Limb (tissue), 2 donors: Measurements from ENCODE around the gene RANBP17.

ENCODE experiments used
- DNase-seq, 2 donors: peaks; one replicate each; pipeline ENCODE4 v3.0.0-alpha.2; 2016; ENCODE audit errors: extremely low spot score in 2 of 2

RANBP17 gene

DNA sequence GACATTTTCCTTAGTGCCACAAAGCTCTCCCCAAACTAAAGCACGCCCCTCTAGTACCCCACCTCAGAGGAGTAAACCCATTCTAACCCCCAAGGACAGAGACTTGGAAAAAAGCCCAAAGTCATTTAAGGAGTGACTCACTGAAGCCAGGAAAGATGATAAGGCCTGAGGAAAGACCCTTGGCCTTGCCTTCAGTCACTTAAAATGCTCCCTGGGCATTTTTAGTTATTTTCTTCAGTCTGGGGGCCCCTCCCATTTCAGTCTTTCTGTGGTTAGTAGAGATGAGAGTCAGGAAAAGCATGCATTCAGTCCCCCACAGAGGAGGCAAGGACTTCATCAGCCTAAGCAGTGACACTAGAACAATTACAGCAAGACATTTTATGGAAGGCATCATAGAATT, 433.5 kb downstream of the RANBP17 start:
- no peak for DNase-seq

DNA sequence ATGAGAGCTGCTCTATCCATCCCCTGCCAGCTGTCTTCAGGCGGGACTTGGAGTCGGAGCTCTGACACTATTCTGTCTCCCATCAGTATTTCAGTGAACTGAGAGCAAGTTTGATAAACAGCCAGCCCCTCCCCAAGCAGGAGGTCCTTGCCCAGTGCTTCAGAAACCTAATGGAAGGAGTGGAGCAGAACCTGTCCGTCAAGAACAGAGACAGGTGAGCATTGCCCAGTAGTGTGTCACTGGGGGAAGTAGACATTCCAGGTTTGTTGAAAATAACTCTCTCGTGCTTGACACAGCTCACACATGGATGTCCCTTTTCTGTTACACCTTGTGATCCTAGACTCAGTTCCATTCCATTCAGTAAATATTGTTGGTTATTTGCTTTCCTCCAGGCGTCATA, 434.0 kb downstream of the RANBP17 start:
- DNase-seq, result no peak

DNA sequence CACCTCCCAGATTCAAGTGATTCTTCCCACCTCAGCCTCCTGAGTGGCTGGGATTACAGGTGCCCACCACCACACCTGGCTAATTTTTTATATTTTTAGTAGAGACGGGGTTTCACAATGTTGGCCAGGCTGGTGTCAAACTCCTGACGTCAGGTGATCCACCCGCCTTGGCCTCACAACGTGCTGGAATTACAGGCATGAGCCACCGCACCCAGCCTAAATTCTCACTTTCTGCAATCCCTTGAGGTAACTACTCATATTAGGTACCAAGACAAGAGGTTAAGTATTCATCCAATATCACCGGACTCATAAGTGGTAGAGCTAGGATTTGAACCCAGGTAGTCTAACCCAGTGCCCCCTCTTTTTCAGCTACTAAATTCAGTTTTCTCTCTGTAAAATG, 436.1 kb downstream of the RANBP17 start:
- DNase-seq, result peak in 1 of 2 donors; percentile 10

DNA sequence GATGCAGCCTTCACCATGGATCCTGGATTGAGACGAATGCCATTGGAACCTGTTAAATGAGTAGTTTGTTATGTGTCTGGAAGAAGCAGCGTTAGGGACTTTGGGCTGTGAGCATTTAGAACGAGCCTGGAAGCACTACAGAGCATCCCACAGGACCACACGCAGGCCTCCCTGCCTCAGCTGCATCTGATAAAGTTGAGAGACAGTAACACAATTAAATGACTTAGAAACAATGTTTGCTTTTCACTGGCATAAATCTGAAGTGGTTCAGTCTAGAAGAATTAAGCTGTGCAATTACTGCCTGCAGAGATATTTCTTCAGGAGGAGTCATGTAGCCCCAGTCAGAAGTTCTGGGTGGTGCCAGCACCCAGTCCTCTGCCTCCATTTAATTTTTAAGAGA, 437.4 kb downstream of the RANBP17 start:
- DNase-seq, result peak in 1 of 2 donors; percentile 6

DNA sequence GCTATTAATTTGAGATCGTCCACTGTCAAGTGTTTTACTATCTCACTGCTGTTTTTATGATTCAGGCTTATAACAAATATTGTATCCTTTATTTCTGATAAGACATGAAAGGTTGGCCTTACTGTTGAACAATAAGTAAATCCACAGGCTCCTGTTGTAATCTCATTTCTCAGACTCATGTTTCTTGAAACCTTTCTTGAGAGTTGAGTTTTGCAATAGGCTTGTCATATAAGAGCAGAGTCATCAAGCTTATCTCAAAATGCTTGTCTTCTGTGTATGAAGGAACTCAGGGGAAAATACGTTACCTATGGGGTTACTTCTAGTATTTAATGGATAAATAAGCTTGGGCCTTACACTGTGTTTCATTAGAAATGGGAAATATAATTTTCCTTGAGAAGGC, 438.0 kb downstream of the RANBP17 start:
- no peak for DNase-seq

DNA sequence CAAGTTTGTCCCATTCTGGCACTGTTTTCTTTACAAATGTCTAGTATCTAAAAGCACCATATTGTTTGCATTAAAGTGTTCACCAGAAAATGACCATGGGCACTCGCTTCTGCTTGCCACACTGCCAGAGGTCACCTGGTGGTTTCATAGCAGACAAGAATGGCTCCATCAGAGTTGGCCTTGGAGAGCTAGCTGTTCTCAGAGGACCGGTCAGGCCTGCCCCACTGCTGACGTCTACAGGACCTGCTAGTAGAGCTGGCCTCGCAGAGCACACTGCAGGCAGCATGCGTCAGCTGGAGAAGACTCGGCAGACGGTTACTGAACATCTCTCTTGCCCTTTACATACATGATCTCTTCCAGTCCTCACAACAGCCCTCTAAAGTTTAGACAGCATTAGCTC, 438.5 kb downstream of the RANBP17 start:
- peak in 1 of 2 donors; percentile 15 for DNase-seq

DNA sequence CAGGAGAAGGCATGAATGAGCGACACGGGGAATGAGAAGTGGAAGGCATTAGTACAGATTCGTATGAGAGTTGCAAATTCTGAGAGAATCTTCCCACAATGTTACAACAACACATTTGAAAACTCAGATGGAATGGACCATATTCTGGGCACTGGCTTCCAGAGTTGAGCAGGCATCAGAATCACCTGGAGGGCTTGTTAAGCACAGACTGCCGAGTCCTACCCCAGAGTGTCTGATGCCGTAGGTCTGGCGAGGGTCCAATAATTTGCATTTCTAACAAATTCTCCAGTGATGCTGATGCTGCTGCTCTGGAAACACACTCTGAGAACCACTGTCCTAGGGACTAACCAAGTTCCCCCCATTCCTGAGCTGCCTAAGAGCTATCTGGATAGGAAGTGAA, 444.3 kb downstream of the RANBP17 start:
- DNase-seq, result no peak

DNA sequence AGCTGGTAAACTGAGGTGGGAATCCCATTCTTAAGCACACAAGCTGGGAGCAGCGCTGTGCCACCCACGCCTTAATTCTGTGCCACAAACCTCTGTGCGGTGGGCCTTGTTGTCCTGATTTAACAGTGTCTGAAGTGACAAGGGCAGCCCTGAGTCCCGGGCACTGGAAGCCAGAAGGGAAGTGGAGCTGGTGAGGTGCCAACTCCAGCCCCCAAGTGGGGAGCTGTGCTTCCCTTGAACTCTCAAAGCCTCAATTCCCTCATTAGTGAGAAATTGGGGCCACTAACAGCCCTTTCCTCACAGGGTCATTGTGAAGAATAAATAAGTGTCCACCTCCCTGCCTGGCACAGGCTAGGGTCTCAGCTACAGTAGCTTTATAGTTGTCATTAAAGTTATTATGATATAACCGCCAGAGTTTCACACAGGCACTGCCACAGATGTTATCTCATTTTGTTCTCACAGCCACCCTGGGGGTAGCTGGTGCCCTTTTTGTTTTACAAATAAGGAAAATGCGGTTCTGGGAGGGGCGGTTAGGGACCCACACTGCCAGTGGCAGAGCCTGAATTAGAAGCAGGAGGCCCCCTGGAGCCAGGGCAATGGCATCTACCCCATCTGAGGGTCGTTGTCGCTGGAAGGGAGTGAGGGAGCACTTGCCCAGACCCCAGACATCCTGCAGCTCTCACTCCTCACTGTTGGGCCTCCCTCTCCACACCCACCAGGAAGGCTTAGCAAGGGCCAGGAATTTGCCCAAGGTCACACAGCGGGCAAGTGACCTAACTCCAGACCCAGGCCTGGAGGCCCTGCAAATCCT, 445.2 kb downstream of the RANBP17 start:
- no peak for DNase-seq

DNA sequence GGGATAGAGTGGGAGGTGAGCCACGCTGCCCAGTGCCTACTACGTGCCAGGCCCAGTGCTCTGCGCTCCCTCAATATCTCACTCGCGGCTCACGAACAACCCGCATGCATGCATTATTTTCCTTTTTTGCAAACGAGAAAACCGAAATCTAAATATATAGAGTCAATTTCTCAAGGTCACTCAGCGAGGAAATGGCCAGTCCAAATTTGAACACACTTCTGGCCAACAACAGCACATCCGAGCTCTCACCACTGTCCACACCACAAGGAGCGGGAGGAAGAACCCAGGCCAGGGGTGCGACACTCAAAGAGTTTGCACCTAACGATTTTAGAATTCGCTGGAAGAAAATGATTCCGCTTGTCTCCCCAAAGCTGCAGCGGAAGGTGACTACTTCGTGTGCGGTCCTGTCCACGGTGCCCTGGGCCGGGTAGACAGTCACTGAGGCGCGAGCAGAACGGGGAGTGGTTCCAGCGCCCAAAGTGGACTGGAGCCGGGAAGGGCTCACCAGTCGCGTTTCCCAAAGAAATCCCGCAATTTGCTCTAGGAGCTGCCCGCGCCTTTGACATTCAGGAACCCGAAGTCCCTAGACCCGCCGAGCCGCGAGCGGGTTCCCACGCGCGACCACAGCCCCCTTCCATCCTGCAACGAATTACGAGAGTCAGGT, 446.1 kb downstream of the RANBP17 start:
- peak in 1 of 2 donors; percentile 59 for DNase-seq

DNA sequence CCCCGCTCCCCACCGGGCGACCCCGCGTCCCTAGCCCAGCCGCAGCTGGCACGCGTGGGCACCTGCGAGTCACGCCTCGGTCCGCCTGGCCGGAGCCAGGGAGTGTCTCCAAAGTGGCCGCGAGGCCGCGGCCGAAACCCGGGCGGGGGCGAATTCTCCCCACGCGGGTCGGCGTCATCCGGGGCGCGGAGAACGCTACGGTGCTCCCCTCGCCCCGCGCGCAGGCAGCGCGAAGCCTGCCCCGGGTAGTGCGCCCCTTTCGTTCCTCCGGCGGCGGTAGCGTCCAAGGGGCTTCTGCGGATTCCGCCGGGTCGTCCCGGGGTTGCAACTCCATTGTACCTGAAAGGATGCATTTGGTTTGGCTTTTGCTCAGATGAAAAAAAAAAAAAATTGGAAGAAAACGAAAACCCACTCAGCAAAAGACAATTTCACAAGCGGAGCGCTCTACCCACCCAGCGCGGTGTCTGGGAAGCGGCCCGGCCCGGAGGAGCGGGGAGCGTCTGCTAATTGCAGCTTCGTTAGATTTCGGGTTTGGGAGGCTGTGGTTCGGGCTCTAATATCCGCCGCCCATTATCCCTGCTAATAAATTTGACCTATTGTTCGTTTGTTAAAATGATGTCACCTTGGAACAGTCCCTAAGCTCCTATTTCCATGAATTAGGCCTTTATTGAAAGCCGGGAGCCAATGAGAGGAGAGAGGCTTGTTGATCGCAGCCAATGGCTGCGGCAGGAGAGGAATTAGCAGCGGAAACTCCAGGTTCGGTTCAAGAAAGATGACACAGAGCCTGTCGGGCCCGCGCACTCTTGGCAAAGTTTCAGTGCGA, 446.8 kb downstream of the RANBP17 start, which contains the start of gene TLX3:
Gene TLX3 (plus strand): TSS at position 796 of the 823 bp plus-strand sequence. CDS start 118 bp downstream, outside the sequence.
- peak in 1 of 2 donors; percentile 67 for DNase-seq

DNA sequence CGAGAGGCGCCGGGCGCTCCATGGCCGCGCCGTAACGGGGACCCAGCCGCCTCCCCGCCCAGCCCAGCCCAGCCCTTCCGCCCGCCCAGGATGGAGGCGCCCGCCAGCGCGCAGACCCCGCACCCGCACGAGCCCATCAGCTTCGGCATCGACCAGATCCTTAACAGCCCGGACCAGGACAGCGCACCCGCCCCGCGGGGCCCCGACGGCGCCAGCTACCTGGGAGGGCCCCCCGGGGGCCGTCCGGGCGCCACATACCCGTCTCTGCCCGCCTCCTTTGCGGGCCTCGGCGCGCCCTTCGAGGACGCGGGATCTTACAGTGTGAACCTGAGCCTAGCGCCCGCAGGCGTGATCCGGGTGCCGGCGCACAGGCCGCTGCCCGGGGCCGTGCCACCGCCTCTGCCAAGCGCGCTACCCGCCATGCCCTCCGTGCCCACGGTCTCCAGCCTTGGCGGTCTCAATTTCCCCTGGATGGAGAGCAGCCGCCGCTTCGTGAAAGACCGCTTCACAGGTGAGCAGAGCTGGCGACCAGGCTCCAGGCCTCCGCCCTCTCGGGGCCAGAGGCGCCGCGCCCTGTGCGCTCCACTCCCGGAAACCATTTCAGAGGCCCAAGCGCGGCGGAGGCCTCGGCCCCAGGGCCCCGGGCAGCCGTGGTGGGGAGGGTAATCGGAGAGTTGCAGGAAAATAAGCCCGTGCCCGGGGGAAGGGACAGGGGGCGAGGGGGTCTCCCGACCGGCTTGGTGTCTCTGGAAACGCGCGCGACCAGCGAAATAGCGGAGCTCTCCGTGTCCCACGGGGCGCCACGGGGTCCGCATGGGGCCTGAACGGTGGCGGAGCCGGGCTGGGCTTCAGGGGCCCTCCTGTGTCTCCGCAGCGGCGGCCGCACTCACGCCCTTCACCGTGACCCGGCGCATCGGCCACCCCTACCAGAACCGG, 447.7 kb downstream of the RANBP17 start:
- DNase-seq, result peak in 1 of 2 donors; percentile 52

DNA sequence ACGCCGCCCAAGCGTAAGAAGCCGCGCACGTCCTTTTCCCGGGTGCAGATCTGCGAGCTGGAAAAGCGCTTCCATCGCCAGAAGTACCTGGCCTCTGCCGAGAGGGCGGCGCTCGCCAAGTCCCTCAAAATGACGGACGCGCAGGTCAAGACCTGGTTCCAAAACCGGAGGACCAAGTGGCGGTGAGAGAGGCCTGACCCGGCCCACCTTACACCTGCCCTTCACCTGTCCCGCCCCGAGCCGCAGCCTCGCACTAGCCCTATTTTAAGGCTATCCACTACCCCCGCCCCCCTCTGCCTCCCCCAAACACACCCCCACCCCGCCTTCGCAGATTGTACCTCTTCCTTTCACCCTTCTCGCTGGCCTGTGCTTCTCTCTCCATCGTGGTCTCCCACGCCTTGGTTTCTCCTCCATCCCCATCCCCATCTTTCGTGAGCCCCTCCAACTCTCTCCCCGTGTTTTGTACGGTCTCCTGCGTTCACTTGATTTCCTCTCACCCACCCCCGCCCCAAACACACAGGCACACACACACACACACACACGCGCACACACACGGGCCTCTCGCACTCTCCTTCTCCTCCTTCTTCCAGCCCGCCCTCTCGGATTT, 448.5 kb downstream of the RANBP17 start:
- DNase-seq, result peak in 1 of 2 donors; percentile 38

DNA sequence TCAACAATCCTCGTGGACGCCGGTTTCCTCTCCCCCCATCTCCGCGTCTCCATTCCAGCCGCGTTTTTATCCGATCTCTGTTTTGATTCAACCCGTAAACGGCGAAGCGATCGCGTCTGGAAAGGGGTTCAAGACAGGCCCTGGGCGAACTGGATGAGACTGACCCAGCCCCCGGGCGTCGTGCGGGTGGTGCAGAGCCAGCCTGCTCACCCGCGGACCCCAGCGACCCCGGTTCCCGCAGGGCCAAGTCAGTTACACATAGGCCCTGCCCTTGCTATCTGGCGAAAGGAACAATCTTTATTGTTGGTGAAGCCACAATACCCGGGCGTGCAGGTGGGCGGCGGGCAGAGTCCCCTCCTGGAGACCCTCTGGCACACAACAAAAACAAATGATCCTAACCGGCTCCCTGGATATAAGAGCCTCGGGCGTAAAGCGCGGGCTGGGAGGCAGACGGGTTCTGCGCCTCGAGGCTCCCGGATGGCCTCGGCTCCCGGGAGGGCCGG, 449.1 kb downstream of the RANBP17 start:
- no peak for DNase-seq

DNA sequence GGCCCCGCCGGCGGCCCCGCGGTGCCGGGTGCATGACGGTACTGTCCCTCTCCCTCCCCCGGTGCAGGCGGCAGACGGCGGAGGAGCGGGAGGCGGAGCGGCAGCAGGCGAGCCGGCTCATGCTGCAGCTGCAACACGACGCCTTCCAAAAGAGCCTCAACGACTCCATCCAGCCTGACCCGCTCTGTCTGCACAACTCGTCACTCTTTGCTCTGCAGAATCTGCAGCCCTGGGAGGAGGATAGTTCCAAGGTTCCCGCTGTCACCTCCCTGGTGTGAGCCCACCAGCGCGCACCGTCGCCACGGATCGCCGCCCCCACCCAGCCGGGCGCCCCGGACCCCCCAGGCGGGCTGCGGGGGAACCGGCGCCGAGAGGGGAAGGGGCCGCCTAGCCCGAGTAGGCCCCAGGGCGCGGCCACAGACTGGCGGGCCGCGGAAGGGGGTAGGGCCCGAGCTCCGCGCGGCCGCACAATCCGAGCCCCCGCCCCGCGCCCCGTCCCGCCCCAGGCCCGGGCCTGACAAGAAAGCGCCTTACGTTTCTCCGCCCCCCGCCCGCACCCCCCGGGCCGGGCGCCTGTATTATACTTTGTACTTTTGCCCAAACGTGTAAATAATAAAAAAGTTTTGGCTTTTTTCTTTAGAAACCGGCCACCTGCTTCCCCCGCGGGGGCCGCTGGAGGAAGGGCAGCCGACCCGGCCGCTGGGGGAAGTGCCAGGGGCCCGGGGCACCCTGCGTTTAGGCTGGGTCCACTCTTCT, 449.7 kb downstream of the RANBP17 start:
- peak; percentile 40 to 68 for DNase-seq

DNA sequence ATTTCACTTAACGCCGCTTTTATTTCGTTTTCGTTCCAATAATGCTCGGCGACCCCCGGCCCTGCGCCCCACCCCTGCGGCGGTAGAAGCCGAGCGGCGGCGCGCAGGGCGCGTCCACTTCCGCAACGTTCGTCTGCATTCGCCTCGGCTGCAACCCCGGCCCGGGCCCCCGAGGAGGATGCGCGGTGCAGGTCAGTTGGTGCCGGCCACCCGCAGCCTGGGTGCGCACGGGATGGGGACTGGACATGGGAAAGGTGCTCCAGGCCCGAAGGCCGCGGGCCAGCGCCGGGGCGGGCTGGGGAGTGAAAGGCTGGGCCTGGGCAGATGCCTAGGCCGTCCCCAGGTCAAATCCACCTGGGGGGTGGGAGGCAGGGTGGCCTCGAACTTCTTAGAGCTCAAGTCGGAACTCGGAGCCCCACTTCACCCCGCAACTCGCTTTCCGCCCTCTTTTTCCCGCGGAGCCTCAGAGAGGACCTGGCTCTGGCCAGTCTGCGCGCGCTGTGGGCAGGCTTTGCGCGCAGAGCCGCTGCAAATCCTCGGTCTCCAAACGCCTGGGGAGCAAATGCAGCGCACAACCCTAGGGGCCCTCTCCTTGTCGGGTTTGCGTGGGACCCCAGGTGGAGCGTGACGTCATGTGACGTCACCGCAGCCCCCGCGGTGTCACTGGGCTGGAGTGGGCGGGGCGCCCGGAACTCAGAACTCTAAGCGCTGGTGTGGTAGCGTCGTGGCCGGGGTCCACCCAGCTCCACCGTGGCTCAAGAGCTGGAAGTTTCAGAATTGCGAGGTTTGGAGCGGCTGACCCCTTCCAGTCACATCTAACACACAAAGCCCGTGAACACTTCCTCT, 450.5 kb downstream of the RANBP17 start:
- peak in 1 of 2 donors; percentile 72 for DNase-seq

DNA sequence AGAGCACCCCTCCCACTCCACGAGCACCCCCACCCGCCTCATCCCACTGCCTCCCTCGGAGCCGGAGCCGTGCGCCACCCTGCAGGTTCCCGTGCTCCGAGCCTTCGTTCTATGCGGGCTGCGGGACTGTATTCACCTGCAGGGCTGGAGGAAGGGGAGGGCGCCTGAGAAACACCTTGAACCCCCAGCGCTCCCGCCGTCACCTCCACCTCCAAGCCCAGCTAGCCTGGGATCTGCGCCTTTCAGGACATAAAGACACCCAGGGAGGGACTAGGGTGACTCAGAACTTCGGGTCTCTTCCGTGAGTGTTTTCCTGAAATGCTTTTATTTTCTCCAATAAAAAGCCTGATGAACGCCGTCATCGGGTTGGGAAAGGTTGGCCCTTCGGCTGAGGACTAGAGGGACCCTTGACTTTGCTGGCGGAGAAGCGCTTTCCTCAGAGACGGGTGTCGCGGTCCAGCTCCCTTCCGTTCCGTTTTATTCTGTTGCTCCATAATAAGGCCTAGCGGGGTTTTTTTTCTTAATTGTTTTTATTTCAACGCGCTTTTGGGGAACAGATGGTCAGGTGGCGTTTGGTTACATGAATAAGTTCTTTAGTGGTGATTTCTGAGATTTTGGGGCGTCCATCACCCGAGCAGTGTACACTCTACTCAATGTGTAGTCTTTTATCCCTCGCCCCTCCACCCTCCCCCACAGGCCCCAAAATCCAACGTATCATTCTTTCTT, 451.8 kb downstream of the RANBP17 start:
- DNase-seq, result peak in 1 of 2 donors; percentile 50

DNA sequence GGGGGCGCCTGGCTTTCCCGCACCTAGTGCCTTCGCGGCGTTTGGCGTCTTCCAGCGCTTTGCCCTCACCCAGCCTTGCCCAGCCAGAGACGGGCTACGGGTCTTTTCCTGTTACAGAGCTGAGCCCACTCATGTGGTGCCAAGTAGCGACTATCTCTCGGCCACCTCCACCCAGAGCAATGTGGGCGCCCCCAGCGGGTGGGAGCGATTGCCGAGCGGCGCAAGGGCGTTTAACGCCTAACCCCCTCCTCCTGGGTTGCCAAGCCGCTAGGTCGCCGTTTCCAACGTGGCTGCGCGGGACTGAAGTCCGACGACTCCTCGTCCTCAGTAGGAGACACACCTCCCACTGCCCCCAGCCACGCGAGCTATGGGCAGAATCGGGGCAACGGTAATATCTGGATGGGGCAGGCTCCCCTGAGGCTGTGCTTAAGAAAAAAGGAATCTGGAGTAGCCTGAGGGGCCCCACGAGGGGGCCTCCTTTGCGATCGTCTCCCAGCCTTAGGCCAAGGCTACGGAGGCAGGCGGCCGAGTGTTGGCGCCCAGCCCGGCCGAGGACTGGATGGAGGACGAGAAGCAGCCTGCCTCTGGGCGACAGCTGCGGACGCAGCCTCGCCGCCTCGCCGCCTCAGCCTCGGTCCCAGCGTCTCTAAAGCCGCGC, 453.0 kb downstream of the RANBP17 start:
- peak in 1 of 2 donors; percentile 73 for DNase-seq
